Right cardiac atrium (tissue), 5 donors: ENCODE measurements around the gene MCF2L2. TPM values are rescaled to one million over a fixed set of nuclear protein-coding genes. Genes with fewer than 3 reads are reported as not detected.
"Not testable (repeated sequence)": the region's sequence is repeated elsewhere in the genome, so short reads cannot be mapped to it uniquely, and the experiment has no call there.

Experiments used
- ATAC-seq, 2 donors: fragments of 200-7000 bp; cut with Tn5 transposase; one replicate each; pipeline versions ENCODE4 v1.8.0 to v1.9.1; 2020; ENCODE audit warnings: moderate library complexity in 2 of 2, mild to moderate bottlenecking in 1 of 2
- DNase-seq, 3 donors: peaks; one replicate each; pipeline ENCODE4 v3.0.0-alpha.2; 2020
- H3K27ac ChIP-seq: one replicate; pipeline ENCODE4 v1.5.1; 2013; ENCODE audit warnings: mild to moderate bottlenecking, low read length, control low read depth, moderate library complexity
- H3K27me3 ChIP-seq: one replicate; pipeline ENCODE4 v1.6.1; 2013; ENCODE audit not compliant: control insufficient read depth, insufficient read depth
- H3K4me1 ChIP-seq: one replicate; pipeline ENCODE4 v1.6.1; 2013; ENCODE audit warnings: low read length; ENCODE audit not compliant: control insufficient read depth, insufficient read depth
- H3K4me3 ChIP-seq: one replicate; pipeline ENCODE4 v1.5.1; 2013; ENCODE audit warnings: low read length, control low read depth
- H3K9me3 ChIP-seq: one replicate; pipeline ENCODE4 v1.6.1; 2013; ENCODE audit warnings: low read length; ENCODE audit not compliant: control insufficient read depth
- WGBS: extraction: QIAGEN DNeasy Blood & Tissue Kit; methylation state at CpG from one replicate; pipeline ENCODE4 v1.1.7; 2013; 5-methylcytosine and 5-hydroxymethylcytosine counted together
- intact Hi-C, 4 donors: fragments of 100-400 bp; cut with DNase I; formaldehyde crosslinking; loops; one replicate each; pipeline versions ENCODE4 v1.11.0 to v1.14.0; 2022 to 2023
- polyA plus RNA-seq: library from polyadenylated mRNA; stranded (reverse); fragments of 200-250 nt; gene quantifications from one replicate; pipeline ENCODE4 v1.2.3, GENCODE V29; 2013
- total RNA-seq, 4 donors: library from RNA; stranded (reverse); fragmentation: NEBNext Ultra II Directional; extraction: Animal tissue kit (Norgen Biotek cat#: 25700); gene quantifications; one replicate each; pipeline ENCODE4 v1.2.1, GENCODE V29; 2021
- donor health status: healthy with polysubstance abuse.
- donor health status: DM: no; HTN: yes; CAD: no.
- donor health status: DM: no; HTN: no; CAD: no.
- donor health status: DM: no; HTN: yes; CAD: no; lungs with severe emphysema.
- donor health status: DM: yes; HTN: yes; CAD: no.

MCF2L2 gene
- total and polyA plus RNA-seq, 5 donors, result 0.07 to 0.32 (median 0.23) TPM; not detected in 2

DNA sequence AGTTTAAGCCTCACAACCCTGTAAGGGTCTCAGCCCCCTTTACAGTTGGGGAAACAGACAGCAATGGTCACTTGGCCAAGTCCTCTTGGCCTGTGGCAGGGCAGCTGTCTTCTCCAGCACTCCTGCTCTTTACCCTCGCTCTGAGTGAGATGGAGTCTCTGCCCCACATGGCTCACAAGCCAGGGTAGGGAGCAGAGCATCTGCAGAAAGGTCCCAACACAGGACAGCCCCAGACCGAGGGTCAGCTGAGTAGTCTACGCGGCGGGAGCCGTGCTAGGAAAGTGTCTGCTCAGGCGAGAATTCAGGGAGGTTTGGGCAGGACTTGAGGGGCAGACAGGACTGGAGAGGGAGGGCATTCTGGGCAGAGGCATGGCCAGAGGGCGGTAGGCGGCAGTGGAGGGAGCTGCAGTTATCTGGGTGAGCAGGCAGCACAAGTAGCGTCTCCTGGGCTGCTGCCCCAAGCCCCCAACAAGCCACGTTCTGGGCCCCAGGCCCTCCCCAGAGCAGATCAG is 247.6 kb downstream of the MCF2L2 start:
- Histone ChIP-seq H3K27ac (no peak overlapping the region), H3K4me1 (no peaks in the 10 kb centered on the region), H3K27me3 (peaks cover 4% of the 10 kb centered on the region), H3K9me3 (no peaks in the 10 kb centered on the region), H3K4me3 (no peak overlapping the region)
- intact Hi-C loops, result no loop called here
- WGBS, result 80% methylated on average over 11 of the region's 11 CpGs
- no peak for ATAC-seq
- DNase-seq, result no peak

DNA sequence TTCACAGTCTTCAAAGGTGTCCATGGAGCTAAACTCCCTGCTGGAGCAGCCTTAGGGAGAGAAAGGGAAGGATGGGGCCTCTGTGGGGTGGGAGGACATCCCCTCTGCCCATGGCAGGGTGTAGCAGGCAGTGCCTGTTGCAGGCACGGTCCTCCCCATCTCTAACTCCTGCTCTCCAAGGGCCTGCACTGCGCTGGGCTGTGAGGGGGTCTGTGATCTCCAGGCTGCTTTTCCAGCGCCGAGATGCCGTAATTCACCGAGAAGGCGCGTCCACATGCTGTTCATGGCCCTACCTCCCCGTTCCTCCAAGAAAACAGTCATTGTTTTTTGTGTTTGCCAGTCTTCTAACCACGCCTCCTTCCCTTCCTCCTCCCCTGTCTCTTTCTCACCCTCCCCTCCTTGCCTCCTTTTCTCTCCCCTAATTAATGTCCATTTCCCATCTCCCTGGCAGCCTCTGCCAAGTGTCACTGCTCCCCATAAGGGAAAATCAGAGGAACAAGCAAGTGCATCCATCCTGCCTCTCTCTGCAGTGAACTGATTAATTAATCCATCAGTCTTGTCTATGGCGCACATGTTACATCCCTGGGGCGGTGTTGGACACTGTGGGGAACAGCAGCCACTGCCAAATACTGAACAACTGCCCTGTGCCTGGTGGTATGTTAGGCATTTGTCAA is 248.2 kb downstream of the MCF2L2 start:
- intact Hi-C loops, result no loop called here
- DNase-seq, result no peak
- Histone ChIP-seq H3K27me3 (peaks cover 4% of the 10 kb centered on the region), H3K4me3 (no peak overlapping the region), H3K4me1 (no peaks in the 10 kb centered on the region), H3K9me3 (no peaks in the 10 kb centered on the region), H3K27ac (no peak overlapping the region)
- WGBS, result 33% methylated on average over 12 of the region's 12 CpGs
- ATAC-seq, result no peak

DNA sequence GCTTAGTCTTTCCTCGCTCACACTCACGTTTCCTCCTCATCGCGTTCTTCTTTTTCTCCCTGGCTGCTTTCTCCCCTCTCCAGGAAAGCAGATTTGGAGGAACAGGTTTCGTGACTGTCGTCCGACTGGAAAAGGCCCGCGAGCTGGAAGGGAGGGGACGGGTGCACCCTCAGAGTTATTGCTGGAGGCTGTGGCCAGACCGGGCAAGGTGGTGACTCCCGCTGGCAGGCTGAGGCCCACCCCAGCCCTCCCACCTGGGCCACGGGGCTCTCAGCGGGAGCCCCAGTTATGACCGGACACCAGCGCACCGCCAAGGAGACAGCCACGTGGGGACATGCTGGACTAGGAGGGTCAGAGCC is 248.9 kb downstream of the MCF2L2 start:
- intact Hi-C loops, ATAC-seq, H3K4me1 ChIP-seq, H3K9me3 ChIP-seq, DNase-seq, H3K27ac ChIP-seq, H3K27me3 ChIP-seq: not testable (repeated sequence)
- H3K4me3 ChIP-seq, result peak overlapping the region; percentile 36
- WGBS, result 9% methylated on average over 18 of the region's 18 CpGs

DNA sequence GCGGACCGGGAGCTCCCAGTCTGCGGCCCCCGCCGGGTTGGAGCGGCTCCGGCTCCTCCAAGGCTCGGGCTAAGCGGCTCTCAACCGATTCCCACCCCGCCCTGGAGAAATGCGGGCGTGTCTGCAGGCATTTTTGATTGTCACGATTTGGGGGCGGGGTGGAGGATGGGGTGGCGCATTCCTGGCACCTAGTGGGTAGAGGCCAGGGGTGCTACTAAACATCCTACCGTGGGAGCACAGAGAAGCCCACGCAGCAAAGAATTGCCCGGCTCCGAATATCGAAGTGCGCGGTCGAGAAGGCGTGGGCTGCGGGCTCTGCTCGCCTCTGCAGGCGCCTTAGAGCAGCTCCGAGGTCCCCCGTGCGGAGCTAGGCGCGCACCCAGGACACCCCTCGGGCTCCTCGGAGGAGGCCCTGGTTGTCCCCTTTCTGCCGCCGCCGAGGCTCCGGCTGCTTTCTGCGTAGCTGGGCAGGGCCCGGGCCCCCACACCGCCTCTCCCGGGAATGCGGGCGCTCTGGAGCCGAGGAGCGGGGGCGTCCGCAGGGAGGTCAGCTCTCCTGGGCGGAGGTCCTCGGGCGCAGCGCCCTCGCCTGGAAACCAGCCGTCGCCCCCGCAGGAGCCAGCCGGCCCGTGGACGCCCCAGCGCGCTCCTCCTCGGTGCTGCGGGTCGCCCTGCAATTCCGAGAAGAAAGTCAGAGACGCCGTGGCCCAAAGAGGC is 249.4 kb downstream of the MCF2L2 start:
- peaks cover 4% of the 10 kb centered on the region for H3K27me3 ChIP-seq
- ATAC-seq (peak; percentile 60), DNase-seq (peak; percentile 24 to 73 (median 70))
- under 1% methylated on average over 68 of the region's 68 CpGs for WGBS
- no peaks in the 10 kb centered on the region for H3K9me3 ChIP-seq
- peak overlapping the region; percentile 36 for H3K4me3 ChIP-seq
- intact Hi-C loops, result no loop called here
- H3K27ac ChIP-seq, result no peak overlapping the region
- no peaks in the 10 kb centered on the region for H3K4me1 ChIP-seq

DNA sequence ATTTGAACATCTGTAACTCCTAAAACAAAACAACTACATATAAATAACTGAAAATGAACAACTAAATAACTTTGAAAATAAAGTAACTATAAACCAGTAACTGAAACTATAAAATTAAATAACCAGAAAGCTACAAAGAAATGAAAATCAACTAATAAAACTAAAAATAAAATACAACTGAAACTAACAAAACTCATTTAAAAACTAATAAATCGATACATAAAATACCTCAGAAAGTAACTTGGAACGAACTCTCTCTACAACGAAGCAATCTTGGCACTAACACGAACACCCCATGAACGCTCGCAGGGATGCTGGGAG is 249.9 kb downstream of the MCF2L2 start:
- intact Hi-C loops, result no loop called here
- H3K4me1 ChIP-seq, result no peaks in the 10 kb centered on the region
- H3K9me3 ChIP-seq, result no peaks in the 10 kb centered on the region
- 6% methylated on average over 6 of the region's 6 CpGs for WGBS
- ATAC-seq (no peak), DNase-seq (no peak)
- peaks cover 4% of the 10 kb centered on the region for H3K27me3 ChIP-seq
- H3K4me3 ChIP-seq, result peak overlapping the region; percentile 36
- H3K27ac ChIP-seq, result no peak overlapping the region

DNA sequence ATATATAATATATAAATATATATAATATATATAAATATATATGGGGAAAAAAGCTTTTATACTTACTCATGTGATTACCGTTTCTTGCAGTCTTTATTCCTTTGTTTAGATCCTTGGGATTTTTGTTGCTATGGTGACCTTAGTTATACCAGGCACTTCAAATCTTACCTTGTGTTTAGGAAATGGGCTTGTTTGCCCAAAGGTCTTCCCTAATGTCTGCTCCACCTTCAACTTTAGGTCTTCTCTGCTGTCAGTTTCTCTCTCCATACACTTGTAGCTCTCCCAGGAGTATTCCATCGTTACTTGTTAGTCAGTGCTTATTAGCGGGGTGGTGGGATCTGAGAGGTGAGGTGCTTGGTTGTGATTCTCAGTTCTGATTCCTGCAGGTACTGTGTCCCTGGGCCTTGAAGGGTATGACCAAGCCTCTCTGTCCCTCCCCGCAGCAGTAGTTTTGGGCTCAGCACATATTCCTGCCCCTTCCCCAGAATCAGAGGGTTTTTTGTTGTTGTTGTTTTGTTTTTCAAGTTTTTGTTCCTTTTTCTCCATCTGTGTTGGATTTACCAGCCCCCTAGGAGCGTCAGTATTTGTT is 256.3 kb downstream of the MCF2L2 start:
- no peak for DNase-seq
- 78% methylated on average over 5 of the region's 5 CpGs for WGBS
- Histone ChIP-seq H3K4me3 (no peak overlapping the region), H3K27me3 (peaks cover 4% of the 10 kb centered on the region), H3K9me3 (no peaks in the 10 kb centered on the region), H3K27ac (no peak overlapping the region), H3K4me1 (no peaks in the 10 kb centered on the region)
- ATAC-seq, result no peak
- intact Hi-C loops, result no loop called here

DNA sequence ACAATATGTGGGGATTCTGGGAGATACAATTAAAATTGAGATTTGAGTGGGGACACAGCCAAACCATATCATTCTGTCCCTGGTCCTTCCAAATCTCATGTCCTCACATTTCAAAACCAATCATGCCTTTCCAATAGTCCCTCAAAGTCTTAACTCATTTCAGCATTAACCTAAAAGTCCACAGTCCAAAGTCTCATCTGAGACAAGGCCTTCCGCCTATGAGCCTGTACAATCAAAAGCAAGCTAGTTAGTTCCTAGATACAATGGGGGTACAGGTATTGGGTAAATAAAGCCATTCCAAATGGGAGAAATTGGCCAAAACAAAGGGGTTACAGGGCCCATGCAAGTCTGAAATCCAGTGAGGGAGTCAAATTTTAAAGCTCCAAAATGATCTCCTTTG is 260.4 kb downstream of the MCF2L2 start:
- H3K4me3 ChIP-seq, H3K4me1 ChIP-seq, H3K27me3 ChIP-seq, H3K9me3 ChIP-seq, intact Hi-C loops, DNase-seq, H3K27ac ChIP-seq, ATAC-seq: not testable (repeated sequence)
- WGBS, result 97% methylated on average over 1 of the region's 1 CpG

DNA sequence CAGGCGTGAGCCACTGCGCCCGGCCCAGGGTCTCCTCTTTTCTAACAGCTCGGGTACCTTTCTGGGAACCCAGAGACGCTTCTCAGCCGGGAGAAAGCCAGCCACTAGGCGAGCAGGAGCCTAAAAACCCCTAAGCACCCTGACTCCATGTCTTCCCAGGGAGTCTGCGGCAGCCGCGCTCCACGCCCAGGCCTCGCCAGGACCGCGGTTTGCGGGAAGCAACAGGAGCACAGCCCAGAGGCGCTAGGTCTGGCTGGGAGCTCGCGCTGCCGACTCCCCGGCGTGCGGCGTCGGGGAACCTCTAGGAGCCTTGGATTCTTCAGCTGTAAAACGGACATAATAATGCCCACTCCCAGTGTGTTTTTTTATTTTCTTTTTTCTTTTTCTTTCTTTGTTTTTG is 264.9 kb downstream of the MCF2L2 start:
- no peak overlapping the region for H3K27ac ChIP-seq
- intact Hi-C loops, result no loop called here
- no peak overlapping the region for H3K4me3 ChIP-seq
- H3K4me1 ChIP-seq, result no peaks in the 10 kb centered on the region
- DNase-seq (no peak), ATAC-seq (no peak)
- H3K9me3 ChIP-seq, result no peaks in the 10 kb centered on the region
- WGBS, result 83% methylated on average over 25 of the region's 25 CpGs
- H3K27me3 ChIP-seq, result no peaks in the 10 kb centered on the region

DNA sequence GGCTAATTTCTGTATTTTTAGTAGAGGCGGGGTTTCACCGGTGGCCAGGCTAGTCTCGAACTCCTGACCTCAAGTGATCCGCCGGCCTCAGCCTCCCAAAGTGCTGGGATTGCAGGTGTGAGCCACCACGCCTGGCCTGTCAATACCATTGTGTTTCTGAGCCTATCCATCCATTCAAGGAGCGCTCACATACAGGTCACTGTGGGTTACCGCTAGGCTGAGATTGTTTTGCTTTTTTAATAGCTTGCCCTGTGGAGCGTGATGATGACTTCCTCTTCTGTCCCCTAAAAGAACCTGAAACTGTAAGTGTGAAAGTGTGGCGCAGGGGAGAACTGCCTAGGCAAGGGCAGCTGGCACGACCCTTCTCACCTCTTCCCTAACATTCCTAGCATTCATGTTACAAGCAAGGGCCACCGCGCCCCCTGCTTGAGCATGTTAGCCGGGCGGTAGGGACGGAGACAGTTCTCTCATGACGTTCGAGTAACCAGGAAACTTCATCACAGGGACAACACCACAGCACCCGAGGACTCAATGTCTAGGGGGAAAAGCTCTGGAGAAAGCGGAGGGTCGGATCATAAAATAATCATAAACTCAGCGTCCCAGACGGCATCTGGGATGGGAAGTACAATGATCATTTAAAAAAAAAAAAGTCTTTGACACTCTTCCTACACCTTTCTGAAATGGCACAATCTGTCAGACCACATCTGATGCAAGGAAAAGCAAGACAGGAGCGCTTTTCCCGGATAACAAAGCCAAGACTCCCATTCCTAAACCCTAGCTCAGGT is 266.7 kb downstream of the MCF2L2 start:
- H3K27me3 ChIP-seq, result no peaks in the 10 kb centered on the region
- intact Hi-C loops, result no loop called here
- no peak overlapping the region for H3K27ac ChIP-seq
- H3K4me1 ChIP-seq, result no peaks in the 10 kb centered on the region
- ATAC-seq, result no peak
- no peaks in the 10 kb centered on the region for H3K9me3 ChIP-seq
- no peak for DNase-seq
- 40% methylated on average over 25 of the region's 25 CpGs for WGBS
- H3K4me3 ChIP-seq, result peak overlapping the region; percentile 79

DNA sequence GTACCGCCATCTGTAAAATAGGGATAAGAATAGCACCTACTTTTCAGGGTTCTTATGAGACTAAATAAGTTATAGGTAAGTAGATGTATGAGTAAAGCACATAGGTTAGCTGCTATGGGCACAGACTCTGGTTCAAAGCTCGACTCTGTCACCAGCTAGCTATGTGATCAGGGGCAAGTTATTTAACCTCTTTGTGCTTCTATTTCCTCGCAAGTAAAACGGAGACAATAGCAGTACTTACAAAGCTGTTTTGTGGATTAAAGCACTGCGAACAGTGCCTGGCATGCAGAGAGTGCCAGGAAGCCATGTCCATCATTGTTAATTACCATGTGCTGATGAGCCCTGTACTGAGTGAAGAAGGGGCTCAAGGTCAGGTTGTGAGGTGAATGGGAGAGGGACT is 267.8 kb downstream of the MCF2L2 start:
- H3K27me3 ChIP-seq, result no peaks in the 10 kb centered on the region
- WGBS, result 72% methylated on average over 5 of the region's 5 CpGs
- no peak overlapping the region for H3K4me3 ChIP-seq
- no peak for DNase-seq
- ATAC-seq, result no peak
- H3K27ac ChIP-seq, result no peak overlapping the region
- no peaks in the 10 kb centered on the region for H3K4me1 ChIP-seq
- intact Hi-C loops, result no loop called here
- H3K9me3 ChIP-seq, result no peaks in the 10 kb centered on the region

DNA sequence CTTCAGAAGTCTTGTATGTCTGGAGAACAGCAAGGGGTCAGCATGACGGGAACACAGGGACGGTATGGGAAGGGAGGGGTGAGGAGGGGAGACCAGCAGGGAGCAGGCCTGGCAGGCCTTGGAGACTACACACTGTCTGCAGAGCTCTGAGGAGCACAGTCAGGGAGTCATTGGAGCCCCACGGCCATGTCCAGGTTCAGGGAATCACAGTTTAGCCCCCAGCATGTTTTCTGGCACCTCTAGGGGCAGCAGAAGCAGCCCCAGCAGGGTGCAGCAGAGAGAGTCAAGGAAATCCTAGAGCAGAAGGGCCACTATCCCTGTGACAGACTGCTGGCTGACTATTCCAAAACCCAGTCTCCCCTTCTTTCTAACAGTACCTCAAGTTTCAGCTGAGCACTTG is 269.1 kb downstream of the MCF2L2 start:
- H3K9me3 ChIP-seq, result no peaks in the 10 kb centered on the region
- H3K4me3 ChIP-seq, result no peak overlapping the region
- intact Hi-C loops, result no loop called here
- no peak overlapping the region for H3K27ac ChIP-seq
- 72% methylated on average over 3 of the region's 3 CpGs for WGBS
- H3K27me3 ChIP-seq, result no peaks in the 10 kb centered on the region
- DNase-seq (no peak), ATAC-seq (no peak)
- no peaks in the 10 kb centered on the region for H3K4me1 ChIP-seq
